Right renal cortex interstitium (tissue), 3 donors: ENCODE measurements around the gene SLC10A7. TPM values are rescaled to one million over a fixed set of nuclear protein-coding genes. Genes with fewer than 3 reads are reported as not detected.

Experiments used
- DNase-seq, 3 donors: peaks; one replicate each; pipeline ENCODE4 v3.0.0-alpha.2; 2013; ENCODE audit warnings: low read depth in 3 of 3, low spot score in 2 of 3
- polyA plus RNA-seq, 3 donors: library from polyadenylated mRNA; unstranded; fragments of 120-200 nt; gene quantifications; one replicate each; pipeline ENCODE4 v1.2.1, GENCODE V29; 2013; ENCODE audit not compliant: insufficient read length in 3 of 3

SLC10A7 gene
- polyA plus RNA-seq, 3 donors = 13.2 to 19.1 (median 14.3) TPM

DNA sequence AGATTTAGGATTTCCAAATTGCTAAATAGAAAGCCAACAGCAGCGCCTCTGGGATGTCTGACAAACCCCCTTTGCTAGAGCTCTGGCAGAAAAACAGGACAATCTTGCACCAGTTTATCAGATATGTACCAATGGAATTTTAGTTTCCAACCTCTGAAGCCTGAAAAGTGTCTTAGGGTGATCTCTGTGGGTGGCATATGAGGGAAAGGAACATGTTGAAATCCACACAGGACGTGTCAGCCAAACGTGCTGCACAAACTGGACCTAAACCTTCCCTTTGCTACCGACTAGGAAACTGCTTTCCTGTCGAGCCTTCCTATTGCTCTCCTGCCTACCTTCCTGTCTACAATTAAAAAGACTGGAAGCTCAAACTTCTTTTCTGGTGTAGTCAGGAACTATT, 253.9 kb downstream of the SLC10A7 start:
- DNase-seq = no peak

DNA sequence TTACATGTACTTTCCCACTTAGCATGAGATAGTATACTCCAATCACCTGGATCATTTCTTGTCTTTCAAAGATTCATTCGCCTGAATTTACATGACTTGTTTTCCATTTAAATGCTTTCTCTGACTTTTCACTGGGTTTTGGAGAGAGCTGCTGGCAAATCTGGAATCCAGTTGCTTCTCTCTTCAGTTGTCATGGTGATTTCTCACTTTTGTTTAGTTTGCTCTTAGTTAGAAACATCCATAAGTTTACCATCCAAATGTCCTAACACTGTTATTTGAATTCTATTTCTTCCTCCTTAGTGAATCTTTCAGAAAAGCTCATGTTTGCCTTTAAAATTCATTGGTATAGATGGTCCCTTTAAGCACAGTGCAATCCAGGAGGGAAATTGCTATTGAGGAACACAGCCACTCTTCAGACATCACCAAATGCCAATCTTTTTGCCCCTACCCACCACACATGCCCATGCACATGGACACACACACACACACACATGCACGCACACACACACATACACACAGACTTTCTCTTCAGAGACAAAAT, 255.7 kb downstream of the SLC10A7 start:
- no peak for DNase-seq

DNA sequence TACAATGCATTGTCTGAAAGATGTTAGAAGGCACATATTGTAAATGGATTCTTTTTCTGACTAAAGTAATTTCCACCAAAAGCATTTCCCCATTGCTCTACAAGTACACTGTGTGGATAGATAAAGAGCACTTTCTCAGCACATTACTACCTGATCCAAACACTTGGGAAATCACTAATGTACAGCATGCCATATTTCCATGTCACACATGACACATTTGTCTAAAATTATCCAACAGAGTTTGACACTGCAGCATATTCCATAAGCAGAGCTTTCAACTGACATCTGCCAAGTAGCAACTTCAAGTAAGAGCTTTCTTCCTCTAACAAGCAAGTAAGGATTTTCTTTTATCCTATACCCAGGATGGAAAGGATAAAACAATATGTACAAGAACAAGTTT, 257.9 kb downstream of the SLC10A7 start:
- DNase-seq = no peak

DNA sequence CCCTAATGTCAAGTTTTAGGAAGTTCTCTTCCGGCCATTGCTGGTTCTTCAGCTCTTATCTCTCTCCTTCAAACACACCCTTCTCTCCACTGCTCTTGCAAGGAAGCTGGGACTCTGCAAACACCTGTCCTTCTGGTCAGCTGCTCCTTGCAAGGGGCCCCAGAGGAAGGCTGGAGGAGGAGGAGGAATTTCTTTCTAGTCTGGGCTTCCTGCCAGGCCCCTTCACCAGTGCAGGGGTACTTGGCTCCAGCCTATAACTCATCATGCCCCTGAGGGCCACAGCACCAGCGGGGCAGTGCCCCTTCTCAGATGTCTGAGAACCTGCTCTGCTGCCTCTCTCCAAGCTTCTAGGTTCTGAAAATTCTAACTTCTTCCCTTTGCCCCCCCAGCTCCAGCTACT, 260.7 kb downstream of the SLC10A7 start:
- DNase-seq = no peak

DNA sequence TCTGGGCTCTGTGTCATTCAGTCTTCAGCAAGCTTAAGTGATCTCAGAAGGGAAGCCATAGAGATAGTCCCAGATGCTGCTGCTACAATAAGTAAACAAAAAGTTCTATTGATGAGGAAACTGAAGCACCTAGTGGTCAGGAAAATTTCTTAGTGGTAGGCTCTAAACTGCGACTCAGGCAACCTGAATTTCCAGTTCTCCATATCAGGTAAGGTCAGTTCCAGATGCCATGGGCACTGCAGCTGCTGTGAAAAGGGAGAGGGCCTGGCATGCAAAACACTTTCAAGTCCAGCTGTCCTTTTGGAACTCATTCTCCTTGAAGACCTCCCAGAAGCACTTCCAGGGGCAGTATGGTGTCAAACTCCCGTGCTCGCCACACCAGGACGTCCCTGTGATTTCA, 261.2 kb downstream of the SLC10A7 start:
- no peak for DNase-seq

DNA sequence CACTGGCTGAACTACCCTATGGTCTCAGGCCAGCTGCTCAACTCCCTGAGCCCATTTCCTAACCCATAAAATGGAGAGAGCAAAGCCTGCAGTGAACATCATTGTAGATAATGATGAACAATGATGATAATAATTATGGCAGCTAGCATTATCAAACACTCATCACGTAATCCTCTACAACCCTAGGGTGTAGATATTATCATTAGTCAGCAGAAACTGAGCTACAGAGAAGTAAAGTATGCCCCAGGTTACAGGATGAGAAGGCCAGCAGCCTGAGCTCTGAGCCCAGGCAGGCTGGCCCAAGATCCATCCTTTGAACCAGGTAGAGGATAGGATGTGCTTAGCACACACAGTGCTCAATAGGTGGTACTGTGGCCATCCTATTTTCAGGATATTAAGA, 264.2 kb downstream of the SLC10A7 start:
- DNase-seq = no peak

DNA sequence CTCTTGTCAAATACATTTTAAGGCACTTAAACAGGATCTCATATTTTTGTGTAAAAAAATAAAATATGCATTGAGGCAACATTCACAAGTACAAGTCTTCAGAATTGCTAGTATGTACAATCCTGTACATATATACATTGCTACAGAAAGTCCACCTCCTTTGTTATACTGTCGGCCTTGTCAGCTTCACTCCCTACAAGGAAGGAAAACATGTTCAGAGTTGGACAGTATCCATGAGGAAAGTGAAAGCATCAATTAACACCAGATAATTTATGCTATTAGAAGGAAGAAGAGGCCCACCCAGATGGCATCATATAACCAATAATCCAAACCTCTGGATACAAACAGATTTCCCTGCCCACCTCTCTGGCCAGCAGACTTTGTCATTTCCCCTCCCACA, 265.4 kb downstream of the SLC10A7 start:
- DNase-seq = no peak

DNA sequence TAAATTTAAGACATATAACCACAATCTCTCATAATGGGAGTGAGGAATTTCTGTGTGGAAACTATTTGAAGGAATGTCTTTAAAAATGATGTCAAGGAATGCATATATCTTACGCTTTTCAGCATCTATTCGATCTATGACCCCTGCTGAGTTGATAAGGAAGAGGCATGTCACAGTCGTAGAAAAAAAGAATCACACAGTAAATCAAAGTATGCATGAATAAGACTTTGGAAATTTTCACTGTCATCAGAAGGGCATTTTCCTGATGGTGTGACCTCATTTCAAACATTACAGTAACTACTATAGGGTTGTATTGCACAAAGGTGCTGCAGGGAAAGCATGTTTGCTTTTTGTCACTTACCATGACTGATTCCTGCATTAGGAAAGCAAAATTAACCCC, 265.9 kb downstream of the SLC10A7 start:
- no peak for DNase-seq

DNA sequence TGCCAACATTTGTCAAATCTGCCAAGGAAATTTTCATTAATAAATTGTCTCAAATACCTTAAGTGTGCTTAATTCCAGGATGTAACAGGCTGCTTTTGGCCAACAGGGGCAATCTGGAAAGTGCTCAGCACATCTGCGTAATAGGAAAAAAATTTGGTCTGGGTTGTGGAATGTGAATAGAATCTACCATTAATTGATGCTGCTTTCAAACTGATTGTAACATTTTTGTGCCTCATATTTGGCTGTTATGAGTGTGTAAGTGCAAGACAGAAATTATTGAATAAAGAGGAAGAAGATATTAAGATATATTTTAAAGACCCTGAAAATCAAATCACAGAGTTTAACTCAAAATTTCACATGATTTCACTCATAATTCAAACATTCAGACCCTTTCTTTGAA, 266.3 kb downstream of the SLC10A7 start:
- no peak for DNase-seq

DNA sequence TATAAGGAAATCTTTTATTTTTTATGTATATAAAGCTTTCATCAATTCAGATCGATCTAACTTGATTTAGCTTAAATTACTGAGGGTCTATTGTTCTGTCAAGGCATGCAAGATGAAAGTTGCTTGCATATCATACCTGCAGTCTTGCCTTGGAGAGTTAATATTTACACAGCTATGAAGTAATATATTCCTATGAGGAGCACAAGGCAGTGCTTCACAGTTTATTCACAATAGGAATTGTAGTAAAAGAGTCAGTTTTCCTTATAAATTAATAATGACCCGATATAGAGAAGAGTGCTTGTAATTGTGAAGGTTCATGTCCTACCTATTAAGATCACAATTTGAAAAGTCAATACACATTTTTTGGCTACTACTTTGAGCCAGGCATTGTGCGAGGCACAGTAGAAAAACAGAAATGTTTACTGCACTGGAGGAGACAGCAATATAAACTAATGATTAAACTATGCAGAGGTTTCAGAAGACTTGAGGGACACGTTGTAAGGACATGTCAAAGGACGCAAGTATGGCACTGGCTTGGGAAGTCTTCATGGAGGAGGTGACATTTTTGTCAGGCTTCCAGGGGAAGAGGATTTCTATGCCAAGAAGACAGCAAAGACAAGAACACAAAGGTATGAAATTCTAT, 268.6 kb downstream of the SLC10A7 start:
- no peak for DNase-seq

DNA sequence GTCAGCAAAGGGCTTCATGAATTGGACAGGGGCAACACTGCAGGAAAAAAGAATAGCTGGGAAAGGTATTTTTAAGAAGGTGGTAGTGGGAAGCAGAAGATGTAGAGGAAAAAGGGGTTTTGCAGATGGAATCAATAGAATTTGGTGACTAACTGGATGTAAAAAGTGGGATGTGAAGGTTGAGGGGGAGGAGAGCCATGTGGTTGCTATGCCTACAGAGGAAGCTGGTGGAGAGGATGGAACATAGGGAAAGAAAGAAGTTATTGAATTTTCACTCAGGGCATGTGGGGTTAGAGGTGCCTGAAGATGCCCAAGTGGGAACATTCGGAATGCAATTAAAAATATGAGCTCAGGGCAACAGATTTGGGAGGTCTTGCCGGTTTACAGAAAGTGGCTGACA, 274.4 kb downstream of the SLC10A7 start:
- no peak for DNase-seq

DNA sequence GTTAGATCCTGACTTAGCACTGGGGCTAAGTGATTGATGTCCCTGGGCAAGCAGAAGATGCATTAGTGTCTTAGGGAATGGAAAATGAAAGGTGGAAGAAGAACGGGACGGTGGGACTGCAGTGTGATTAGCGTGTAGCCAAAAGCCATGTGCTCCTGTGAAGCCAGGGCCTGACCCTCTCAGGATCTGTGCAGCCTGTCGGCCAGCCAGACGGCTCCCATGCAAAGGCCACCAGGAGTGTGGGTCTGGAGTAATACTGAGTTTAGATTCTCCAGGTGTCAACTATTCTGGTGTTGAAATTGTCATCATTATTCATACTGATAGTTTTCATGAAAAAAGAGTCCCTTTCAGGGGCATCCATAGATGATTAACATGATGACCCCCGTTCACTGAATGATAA, 275.4 kb downstream of the SLC10A7 start:
- no peak for DNase-seq

DNA sequence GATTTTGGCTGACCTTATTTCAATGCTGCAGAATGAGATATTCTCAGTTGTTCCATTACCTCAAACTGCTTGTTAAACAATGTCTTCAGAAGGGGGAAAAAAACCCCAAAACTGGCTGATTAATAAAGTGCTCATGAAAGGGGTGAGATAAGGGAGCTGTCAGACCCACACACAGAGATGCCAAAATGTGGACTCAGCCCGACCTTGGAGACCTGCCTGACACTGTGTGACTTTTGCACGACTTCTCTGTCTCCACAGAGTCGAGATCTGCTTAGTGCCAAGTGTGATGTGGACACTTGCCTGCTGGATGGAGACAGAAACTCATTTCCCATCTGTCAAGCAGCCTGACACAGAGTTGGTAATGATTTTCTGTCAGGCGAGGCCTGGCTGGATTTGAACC, 275.9 kb downstream of the SLC10A7 start:
- DNase-seq = no peak

DNA sequence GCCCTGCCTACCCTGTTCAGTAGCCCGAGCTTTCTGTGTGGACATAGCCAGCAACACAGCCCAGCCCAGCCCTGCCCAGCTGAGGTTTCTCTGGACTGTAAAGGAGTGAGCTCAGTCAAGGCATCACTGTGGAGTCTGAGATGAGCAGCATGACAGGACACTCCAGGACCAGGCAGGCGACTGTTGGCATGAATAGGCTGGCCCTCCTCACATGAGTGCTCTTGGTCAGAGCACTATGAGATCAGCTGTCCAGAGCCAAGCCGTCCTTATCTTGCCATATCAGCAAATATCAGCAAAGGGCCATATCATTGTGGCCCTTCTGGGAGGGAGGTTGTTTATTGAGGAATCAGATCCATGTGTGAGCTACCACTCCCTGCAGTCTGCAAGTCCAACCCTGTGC, 276.5 kb downstream of the SLC10A7 start:
- DNase-seq = no peak

DNA sequence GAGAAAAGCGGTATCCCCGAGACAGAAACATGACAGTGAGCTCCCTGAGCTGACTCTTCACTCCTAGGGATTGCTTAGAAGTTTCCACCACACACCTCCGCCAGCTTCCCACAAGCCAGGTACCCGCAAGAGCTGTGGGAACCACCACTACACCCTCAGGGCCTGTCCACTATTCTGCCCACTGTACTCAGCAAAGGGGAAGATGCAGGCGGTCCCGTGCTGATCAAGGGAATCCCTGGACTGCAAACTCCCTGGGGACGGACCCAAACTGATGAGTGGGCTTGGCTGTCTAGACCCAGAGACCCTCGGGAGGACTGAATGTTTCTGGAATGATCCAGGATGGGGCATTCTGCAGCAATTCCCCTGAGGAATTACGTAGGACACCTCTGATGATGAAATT, 277.2 kb downstream of the SLC10A7 start:
- no peak for DNase-seq

DNA sequence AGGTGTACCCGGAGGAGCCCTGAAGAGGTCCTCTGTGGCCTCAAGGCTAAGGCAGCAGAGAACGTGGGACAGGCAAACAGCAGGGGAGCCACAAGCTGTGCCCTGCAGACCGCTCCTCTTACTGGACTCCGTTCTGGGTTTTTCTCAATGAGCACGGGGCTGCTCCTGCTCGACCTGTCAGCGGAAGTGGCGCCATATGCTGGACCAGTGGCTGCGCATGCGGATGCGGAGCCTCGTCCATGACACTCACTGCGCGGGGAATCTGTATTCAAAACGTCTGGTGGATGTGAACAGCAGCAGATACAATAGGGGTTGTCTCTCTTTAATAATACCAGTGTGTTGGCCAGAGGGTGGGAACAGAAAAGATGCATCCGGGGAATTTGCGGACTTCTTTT, 277.9 kb downstream of the SLC10A7 start:
- no peak for DNase-seq

DNA sequence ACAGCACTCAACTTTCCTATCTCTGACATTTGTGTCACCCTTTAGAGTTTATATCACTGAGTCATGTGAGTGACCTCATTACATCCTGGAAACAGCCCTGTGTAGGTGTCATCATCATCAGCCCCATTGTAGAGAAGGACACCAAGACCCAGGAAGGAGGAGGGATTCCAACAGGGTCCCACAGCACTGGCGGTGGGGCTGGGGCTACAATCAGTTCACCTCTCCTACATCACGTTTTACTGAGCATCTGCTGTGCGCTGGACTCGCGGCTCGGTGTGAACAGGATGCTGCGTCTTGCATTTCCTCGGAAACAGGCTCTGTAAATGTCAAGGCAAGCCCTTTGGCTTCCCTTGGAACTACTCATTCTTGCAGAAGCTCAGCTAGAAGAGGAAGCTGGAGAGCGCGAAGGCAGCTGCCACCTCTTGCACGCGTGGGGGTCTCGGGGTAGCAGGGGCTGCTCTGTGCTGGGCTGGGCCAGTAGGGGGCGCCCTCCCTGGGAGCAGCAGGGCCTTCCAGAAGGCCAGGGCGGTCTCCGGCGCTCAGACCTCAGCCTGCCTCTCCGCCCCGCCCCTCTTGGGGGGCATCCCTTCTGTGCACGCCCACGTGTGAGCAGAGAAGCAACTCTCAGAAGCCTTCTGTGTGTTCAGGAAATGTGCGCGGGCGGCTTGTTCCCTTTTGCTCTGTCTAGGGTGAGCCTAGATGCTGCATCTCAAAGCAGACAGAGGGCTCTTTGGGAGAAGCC, 278.4 kb downstream of the SLC10A7 start:
- no peak for DNase-seq

DNA sequence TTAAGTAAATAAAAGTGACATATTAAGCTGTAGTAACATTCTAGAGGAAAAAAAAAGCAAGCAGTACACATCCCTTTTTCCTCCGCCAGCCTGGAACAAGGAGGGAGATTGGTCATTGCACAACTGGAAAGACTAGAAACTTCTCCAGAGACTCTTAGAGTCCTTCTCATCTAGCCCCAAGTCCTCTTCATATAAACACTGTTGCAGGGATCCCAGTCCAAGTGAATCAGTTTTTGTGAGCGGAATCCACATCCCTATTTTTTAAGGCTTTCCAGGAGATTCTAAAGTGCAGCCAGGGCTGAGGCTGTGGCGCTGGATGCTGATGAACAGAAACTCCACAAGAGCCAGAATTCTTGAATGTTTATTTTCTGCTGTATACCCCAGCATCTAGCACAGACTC, 283.6 kb downstream of the SLC10A7 start:
- DNase-seq = no peak

DNA sequence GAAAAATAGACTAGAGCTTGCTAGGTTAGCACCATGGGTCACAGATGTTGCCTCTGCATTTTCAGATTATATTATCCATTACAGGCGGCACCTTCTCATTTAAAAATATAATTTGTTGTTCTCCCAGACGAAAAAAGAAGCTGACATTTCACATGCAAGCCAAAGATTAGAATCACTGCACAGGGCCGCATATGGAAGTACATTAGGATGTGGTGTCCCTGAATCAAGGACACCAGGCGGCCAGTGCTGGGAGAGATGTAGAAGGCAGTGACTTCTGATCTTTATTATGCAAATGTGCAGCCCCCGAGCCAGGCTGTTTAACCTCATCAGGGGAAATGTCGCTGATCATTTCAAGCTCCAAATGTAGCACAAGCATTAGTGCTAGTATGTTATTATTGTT, 284.6 kb downstream of the SLC10A7 start:
- no peak for DNase-seq

DNA sequence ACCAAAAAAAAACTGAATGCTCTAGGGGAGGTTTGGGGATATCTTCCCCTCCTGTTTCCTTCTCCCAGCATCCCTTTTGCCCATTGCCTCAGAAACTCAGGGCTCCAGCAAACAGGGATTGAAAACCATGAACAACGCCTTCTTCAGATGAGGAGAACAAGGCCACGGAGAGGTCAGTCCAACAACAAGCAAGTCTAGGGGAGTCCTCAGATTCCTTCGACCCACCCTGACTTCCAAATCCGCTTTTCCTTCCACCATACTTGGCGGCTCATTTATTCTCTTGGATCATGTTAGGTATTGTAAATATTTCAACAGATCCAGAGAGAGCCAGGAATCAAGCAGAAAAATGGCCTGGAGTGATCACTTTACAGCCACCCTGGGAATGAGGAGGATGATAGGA, 285.5 kb downstream of the SLC10A7 start:
- no peak for DNase-seq

DNA sequence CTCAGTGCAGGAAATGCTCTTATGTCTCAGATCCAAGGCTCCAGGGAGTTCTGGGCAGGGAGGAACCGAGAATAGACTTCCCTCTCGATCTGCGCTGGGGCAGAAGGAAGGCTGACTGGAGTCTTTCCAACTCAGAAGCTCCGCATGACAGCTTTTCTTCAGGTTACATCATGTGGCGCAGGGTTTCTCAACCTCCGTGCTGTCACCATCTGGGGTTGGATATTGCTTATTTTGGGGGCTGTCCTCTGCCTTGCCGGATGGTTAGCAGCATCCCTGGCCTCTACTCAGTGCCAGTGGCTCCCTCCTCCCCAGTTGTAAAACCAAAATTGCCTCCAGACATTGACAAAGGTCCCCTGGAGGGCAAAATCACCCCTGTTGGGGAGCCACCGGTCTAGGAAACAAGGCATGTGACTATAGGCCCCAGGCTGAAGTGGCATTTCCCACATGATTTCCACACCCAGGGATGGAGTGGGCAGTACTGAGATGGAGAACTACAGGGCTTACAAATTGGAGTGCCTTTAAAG, 286.0 kb downstream of the SLC10A7 start:
- no peak for DNase-seq

DNA sequence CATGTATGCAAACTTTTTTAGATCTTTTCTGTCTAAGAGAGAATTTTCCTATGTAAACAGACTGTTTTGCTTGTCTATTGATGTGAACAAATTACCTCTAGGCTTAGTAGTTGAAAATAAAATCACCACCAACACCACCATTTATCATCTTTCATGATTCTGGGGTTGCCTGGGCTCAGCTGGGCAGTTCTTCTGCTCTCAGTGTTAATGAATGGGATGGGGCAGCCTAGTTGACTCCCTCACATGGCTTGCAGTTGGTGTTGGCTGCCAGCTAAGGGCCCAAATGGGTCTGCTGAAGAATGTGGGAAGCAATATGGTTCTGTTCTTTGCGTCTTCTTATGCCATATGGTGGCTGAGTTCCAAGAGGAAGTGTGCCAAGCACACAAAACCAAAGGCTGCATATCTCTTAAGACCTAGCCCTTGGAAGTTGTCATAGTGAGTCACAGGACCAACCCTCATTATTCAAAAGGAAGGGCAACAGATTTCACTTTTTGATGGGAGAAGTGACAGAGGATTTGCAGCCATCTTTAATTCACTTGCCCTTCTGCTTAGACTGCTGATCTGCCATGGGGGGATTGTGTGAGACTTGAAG, 289.5 kb downstream of the SLC10A7 start:
- no peak for DNase-seq
